Measurements from ENCODE around the gene HAUS5.

DNA sequence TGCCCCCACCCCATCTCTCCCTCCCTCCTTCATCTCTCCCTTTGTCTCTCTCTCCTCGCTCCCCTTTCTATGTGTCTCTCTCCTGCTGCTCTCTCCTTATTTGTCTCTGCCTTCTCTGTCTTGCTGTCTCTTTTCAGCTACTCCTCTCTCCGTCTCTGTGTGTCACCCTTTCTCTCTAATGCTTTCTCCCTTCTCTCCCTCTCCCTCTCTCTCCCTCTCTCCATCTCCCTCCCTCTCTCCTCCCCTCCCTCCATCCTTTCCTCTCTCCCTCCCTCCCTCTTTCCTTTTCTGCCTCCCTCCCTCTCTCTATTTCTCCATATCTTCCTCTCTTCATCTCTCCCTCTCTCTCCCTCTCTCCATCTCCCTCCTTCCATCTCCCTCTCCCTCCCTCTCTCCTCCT lies 49.8 kb upstream of the HAUS5 start:
- TF ChIP-seq, protein P1, sequence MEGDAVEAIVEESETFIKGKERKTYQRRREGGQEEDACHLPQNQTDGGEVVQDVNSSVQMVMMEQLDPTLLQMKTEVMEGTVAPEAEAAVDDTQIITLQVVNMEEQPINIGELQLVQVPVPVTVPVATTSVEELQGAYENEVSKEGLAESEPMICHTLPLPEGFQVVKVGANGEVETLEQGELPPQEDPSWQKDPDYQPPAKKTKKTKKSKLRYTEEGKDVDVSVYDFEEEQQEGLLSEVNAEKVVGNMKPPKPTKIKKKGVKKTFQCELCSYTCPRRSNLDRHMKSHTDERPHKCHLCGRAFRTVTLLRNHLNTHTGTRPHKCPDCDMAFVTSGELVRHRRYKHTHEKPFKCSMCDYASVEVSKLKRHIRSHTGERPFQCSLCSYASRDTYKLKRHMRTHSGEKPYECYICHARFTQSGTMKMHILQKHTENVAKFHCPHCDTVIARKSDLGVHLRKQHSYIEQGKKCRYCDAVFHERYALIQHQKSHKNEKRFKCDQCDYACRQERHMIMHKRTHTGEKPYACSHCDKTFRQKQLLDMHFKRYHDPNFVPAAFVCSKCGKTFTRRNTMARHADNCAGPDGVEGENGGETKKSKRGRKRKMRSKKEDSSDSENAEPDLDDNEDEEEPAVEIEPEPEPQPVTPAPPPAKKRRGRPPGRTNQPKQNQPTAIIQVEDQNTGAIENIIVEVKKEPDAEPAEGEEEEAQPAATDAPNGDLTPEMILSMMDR (IDR thresholded peaks at IDR 0.05; ENCODE audit: low read length): no peak
- no peak for TF ChIP-seq EZH2 (IDR thresholded peaks at IDR 0.05; ENCODE audit: borderline replicate concordance, low read length)

All from OCI-LY1 (cell line).